AG10803 (cell line): ENCODE data around the gene COL27A1.

Experiments used
- DNase-seq: peaks from one replicate; pipeline ENCODE4 v3.0.0; 2010; ENCODE audit warnings: low read depth
- H3K4me3 ChIP-seq: 2 replicates; pipeline ENCODE4 v1.5.1; 2011; ENCODE audit warnings: mild to moderate bottlenecking, low read length, control low read depth
- TF ChIP-seq, protein P1 (sequence below): conservative IDR thresholded peaks from 2 replicates; pipeline ENCODE4 v1.5.1; 2011; ENCODE audit warnings: mild to moderate bottlenecking, low read length, control low read depth, inconsistent platforms

The COL27A1 gene

DNA sequence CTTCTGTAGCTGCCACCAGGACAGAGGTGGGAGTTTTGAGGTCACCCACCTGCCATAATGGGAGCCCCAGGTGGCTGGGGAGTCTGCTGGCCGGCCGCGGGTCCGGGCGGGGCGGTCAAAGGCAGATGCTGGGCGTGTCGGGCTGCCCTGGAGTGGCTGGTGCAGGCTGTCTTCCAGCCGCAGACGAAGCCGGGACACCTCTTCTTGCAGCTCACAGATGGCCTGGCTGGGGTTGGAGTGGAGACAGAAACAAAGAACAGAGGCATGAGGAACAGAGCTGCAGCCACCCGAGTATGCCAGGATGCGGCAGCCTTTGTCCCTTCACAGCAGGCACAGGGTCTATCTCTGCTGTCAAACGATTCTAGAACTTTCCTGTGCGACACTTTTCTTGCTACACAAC is 192.3 kb downstream of the COL27A1 start:
- DNase-seq, result no peak
- TF ChIP-seq, protein P1, sequence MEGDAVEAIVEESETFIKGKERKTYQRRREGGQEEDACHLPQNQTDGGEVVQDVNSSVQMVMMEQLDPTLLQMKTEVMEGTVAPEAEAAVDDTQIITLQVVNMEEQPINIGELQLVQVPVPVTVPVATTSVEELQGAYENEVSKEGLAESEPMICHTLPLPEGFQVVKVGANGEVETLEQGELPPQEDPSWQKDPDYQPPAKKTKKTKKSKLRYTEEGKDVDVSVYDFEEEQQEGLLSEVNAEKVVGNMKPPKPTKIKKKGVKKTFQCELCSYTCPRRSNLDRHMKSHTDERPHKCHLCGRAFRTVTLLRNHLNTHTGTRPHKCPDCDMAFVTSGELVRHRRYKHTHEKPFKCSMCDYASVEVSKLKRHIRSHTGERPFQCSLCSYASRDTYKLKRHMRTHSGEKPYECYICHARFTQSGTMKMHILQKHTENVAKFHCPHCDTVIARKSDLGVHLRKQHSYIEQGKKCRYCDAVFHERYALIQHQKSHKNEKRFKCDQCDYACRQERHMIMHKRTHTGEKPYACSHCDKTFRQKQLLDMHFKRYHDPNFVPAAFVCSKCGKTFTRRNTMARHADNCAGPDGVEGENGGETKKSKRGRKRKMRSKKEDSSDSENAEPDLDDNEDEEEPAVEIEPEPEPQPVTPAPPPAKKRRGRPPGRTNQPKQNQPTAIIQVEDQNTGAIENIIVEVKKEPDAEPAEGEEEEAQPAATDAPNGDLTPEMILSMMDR, result no peak
- no peak overlapping the region for H3K4me3 ChIP-seq

DNA sequence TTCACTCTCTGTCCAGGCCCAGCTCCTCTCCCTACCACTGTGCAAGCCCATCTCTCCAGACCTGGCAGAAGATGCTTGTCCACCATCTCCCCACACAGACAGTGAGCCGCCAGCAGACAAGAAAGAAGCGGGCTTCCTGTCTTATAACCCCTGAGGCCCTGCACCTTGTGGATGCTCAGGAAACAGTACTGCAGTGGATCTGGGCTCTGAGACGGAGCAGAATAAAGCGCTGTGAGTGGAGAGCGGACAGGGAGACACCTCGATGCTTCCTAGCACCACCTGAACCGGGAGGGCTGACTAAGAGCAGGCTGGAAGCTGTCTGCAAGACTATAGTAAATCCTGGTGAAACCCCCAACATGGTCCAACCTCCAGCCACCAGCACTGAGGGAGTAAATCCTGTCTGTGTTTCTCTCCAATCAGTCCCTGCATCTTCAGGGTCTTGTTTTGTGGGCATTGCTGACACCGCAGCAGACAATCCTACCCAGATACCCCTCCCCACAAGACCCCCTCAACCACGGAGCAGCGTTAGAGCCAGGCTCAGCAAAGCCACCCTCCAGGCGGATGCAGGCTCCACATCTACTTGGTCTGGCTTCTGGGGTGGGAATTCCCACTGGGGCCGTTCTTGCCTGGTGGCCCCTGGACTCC is 193.0 kb downstream of the COL27A1 start:
- H3K4me3 ChIP-seq, result no peak overlapping the region
- TF ChIP-seq, protein P1, result no peak
- no peak for DNase-seq

DNA sequence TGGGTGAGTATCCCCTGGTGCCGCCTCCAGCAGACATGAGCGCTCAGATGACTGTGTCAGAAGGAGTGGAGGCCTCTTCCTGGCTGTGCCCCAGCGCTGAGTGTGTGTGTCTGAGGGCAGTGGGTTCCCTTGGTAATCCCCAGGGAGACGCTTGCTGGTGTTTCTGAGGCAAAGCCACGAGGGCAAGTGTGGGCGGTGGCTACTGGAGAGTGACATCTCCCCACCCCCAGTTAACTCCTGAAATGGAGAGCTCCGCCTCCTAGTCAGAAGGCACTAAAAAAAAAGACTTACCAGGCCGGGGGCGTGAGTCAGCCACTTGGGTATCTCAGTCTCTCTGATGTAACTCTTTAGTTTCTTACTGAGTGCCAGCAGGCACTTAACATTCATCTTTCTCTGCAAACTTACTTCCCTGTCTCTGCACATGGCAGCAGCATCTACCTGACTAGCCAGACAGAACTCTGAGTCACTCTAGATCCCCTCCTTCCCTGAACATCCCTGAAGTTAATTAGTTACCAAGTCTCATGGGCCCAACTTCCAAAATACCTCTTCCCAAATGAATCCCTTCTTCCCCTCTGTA is 193.7 kb downstream of the COL27A1 start:
- no peak overlapping the region for H3K4me3 ChIP-seq
- TF ChIP-seq, protein P1, result no peak
- DNase-seq, result peak; percentile 98

DNA sequence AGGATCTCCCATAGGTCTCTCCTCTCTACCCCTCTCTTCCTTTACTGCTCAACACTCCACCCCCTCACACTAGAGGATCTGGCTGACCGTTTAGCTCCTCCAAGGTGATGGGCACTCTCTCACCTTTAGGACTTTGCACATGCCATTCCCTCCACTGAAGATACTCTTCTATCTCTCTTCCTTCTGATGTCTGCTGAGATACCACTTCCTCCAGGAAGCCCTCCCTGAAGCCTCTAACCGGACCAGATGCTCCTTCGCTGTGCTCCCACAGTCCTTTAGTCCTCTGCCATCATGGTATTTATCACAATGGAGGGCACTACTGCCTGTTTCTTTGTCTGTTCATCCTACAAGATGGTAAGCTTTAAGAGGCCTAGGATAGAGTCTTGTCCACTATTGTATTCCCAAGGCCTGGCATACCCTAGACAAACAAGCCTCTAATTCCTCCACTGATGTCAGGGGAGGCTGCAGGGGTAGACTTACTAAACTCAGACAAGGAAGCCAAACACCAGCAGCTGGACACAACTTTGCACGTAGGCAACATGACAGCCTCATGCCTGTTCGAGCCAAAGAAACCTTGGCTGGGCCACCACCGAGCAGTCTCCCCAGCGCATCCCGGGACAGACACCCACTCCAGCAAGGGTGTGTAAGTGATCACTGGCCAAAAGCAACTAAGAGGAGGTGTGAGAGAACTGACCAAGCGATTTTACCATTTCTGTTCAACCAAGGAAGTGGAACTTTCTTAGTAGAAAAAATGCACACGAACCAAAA is 194.6 kb downstream of the COL27A1 start:
- TF ChIP-seq, protein P1, result no peak
- DNase-seq, result no peak

DNA sequence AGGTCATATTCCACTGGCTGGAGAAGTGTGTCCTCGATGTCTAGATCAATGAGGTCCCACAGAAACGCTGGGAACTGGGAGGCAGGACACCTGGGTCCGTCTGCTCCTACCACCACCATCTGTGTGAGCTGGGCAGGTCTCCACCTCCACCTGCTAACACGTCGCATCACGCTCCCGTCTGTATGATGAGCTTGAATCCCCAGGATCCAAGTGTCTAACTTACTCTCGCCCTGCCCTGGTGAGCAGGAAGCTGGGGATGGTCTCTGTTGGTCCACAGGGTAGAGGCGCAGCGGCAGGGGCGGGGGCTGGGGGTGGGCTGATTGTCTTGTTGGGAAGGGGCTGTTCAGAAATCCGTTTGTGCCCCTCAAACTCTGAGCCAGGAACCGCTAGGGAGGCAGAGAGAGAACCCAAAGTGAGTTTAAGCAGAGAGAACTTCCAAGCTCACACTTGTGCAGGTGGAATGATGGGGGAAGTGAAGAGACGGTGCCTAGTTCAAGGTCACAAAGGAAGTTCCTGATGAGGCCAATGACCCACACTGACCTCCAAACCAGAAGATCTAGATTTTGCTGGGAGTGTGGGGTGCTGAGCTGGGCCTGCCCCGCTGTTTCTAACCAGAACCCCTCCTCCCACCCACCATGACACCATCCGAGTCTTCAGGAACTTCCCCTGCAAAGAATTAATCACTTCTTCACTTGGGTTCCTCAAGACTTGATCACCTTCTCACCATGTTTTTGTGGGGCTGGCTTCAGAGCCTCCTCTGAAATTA is 195.5 kb downstream of the COL27A1 start:
- no peak overlapping the region for H3K4me3 ChIP-seq
- TF ChIP-seq, protein P1, result no peak
- DNase-seq, result no peak

More for the DNA sequence above, 194.6 kb downstream of the COL27A1 start:
- no peak overlapping the region for H3K4me3 ChIP-seq

DNA sequence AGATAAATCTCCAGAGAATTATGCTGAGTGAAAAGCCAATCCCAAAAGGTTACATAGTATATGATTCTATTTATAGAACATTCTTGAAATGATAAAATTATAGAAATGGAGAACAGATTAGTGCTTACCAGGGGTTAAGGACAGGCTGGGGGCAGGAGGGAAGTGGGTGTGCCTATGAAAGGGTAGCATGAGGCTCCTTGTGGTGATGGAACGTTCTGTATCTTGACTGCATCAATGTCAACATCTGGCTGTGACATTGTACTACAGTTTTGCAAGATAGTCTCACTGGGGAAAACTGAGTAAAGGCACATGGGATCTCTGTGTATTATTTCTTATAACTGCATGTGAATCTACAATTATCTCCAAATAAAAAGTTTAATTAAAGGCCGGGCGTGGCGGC is 196.6 kb downstream of the COL27A1 start:
- no peak for DNase-seq
- TF ChIP-seq, protein P1, result no peak

More for the DNA sequence above, 196.6 kb downstream of the COL27A1 start:
- H3K4me3 ChIP-seq, result no peak overlapping the region
